WTC11 (cell line): ENCODE measurements around the gene HOXB6.

Experiments
- ELF4 ChIP-seq: sonication (generic); formaldehyde crosslinking; IDR thresholded peaks from 2 replicates; pipeline ENCODE4 v1.8.1; 2022; ENCODE audit warnings: low read depth, mild to moderate bottlenecking, moderate library complexity, missing genetic modification reagents
- FOXJ3 ChIP-seq: sonication (generic); formaldehyde crosslinking; IDR thresholded peaks from 2 replicates; pipeline ENCODE4 v1.9.0; 2021; ENCODE audit warnings: missing genetic modification reagents, mild to moderate bottlenecking, borderline replicate concordance
- ZBTB21 ChIP-seq: sonication (generic); formaldehyde crosslinking; IDR thresholded peaks from 2 replicates; pipeline ENCODE4 v1.8.1; 2023; ENCODE audit warnings: mild to moderate bottlenecking, missing genetic modification reagents, borderline replicate concordance
- ZNF423 ChIP-seq: fragments of 250-450 bp; sonication (Bioruptor Pico); IDR thresholded peaks from 2 replicates; pipeline ENCODE4 v2.1.2; 2022; ENCODE audit warnings: mild to moderate bottlenecking, moderate library complexity
- TF ChIP-seq, protein P1 (sequence below): sonication (generic); formaldehyde crosslinking; conservative IDR thresholded peaks from 2 replicates; pipeline ENCODE4 v1.8.1; 2022; ENCODE audit warnings: mild to moderate bottlenecking, missing genetic modification reagents
- TF ChIP-seq, protein P2 (sequence below): sonication (generic); formaldehyde crosslinking; IDR thresholded peaks from 2 replicates; pipeline ENCODE4 v1.8.0; 2022; ENCODE audit warnings: mild to moderate bottlenecking, missing genetic modification reagents
- TF ChIP-seq, protein P3 (sequence below): fragments of 200-600 bp; IDR thresholded peaks from 2 replicates; pipeline ENCODE4 v1.8.0; 2022; ENCODE audit warnings: antibody characterized with exemption
- TF ChIP-seq, protein P4 (sequence below): sonication (generic); formaldehyde crosslinking; IDR thresholded peaks from 2 replicates; pipeline ENCODE4 v1.8.1; 2023; ENCODE audit warnings: mild to moderate bottlenecking, missing genetic modification reagents, moderate library complexity

DNA sequence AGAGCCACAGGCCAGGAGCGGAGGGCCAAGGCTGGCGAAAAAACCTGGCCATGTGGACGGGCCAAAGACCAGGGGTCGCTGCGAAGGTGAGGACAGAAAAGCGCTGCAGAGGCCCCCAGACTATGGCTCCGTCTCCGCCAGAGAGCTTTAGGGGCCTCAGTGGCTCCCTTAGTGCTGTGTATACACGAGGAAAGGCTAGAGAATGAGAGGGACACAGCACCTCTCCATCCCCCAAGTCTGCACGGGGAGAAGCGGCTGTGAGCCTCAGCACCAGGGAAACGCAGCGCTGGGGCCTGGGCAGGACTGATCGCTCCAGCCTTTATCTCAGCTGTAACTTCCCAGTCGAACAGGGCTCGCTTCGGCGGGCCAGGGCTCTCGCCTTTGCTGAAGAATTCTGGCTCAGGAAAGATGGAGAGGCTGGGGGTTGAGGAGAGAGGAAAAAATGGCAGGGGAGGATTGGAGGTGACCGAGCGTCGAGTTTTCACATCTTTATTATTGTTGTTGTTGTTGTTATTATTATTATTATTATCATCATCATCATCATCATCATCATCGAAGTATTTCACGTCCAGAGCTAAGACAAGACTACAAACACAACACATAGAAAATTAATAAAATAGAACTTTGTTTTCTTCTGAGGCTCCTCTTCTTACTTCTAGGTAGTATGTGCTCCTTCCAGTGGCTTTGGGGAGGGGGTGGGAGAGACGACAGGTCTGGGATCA lies 9.3 kb downstream of the HOXB6 start:
- TF ChIP-seq FOXJ3 (no peak), ZNF423 (CRISPR knock-in tag) (no peak), ELF4 (no peak), ZBTB21 (CRISPR knock-in tag) (no peak)
- TF ChIP-seq, protein P1, sequence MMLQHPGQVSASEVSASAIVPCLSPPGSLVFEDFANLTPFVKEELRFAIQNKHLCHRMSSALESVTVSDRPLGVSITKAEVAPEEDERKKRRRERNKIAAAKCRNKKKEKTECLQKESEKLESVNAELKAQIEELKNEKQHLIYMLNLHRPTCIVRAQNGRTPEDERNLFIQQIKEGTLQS = no peak
- TF ChIP-seq, protein P2, sequence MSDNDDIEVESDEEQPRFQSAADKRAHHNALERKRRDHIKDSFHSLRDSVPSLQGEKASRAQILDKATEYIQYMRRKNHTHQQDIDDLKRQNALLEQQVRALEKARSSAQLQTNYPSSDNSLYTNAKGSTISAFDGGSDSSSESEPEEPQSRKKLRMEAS (CRISPR knock-in tag) = no peak
- TF ChIP-seq, protein P3, sequence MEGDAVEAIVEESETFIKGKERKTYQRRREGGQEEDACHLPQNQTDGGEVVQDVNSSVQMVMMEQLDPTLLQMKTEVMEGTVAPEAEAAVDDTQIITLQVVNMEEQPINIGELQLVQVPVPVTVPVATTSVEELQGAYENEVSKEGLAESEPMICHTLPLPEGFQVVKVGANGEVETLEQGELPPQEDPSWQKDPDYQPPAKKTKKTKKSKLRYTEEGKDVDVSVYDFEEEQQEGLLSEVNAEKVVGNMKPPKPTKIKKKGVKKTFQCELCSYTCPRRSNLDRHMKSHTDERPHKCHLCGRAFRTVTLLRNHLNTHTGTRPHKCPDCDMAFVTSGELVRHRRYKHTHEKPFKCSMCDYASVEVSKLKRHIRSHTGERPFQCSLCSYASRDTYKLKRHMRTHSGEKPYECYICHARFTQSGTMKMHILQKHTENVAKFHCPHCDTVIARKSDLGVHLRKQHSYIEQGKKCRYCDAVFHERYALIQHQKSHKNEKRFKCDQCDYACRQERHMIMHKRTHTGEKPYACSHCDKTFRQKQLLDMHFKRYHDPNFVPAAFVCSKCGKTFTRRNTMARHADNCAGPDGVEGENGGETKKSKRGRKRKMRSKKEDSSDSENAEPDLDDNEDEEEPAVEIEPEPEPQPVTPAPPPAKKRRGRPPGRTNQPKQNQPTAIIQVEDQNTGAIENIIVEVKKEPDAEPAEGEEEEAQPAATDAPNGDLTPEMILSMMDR = no peak
- TF ChIP-seq, protein P4, sequence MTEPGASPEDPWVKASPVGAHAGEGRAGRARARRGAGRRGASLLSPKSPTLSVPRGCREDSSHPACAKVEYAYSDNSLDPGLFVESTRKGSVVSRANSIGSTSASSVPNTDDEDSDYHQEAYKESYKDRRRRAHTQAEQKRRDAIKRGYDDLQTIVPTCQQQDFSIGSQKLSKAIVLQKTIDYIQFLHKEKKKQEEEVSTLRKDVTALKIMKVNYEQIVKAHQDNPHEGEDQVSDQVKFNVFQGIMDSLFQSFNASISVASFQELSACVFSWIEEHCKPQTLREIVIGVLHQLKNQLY (CRISPR knock-in tag) = no peak
